Stomach (tissue), 4 donors: ENCODE measurements around the gene GALNT18.

Experiments
- EP300 ChIP-seq: sonication (generic); formaldehyde crosslinking; IDR thresholded peaks from one replicate; pipeline ENCODE4 v1.6.1; 2017; ENCODE audit warnings: antibody characterized with exemption
- POLR2A ChIP-seq, 4 donors: fragments of 450-650 bp; IDR thresholded peaks; one replicate each; pipeline ENCODE4 v1.6.1; 2016; ENCODE audit warnings: antibody characterized with exemption in 4 of 4, control low read depth in 2 of 4, mild to moderate bottlenecking in 1 of 4, moderate library complexity in 1 of 4
- POLR2AphosphoS5 ChIP-seq, 3 donors: sonication (generic); formaldehyde crosslinking; IDR thresholded peaks; one replicate each; pipeline ENCODE4 v1.6.1; 2016; ENCODE audit warnings: antibody characterized with exemption in 3 of 3
- TF ChIP-seq, protein P1 (sequence below), 7 experiments: fragments of 450-650 bp in 4 of 7; fragments of 200-600 bp in 3 of 7; sonication (generic) in 3 of 7; IDR thresholded peaks; one replicate each; pipeline ENCODE4 v1.5.1; 2016 to 2019; ENCODE audit warnings: antibody characterized with exemption in 7 of 7, control low read depth in 2 of 7, mild to moderate bottlenecking in 1 of 7

DNA sequence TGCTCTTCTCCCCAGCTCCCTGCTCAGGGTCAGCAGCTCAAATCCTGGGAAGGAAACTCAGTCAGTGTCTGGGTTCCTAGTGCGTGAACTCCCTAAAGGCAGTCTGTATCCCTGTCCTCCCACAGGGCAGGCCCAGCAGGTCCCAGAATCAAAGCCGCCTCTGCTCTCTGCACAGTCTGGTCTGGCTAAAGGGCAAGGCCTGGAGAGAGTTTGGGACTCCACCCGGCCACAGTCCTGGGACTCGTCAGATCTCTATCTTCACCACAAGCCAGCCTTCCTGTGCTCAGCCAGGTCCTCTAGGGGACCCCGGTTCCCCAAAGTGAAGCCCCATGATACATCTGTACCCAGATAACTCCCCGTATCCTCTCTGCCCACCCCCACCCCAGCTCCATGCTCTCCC, 212.6 kb downstream of the GALNT18 start:
- TF ChIP-seq, protein P1, sequence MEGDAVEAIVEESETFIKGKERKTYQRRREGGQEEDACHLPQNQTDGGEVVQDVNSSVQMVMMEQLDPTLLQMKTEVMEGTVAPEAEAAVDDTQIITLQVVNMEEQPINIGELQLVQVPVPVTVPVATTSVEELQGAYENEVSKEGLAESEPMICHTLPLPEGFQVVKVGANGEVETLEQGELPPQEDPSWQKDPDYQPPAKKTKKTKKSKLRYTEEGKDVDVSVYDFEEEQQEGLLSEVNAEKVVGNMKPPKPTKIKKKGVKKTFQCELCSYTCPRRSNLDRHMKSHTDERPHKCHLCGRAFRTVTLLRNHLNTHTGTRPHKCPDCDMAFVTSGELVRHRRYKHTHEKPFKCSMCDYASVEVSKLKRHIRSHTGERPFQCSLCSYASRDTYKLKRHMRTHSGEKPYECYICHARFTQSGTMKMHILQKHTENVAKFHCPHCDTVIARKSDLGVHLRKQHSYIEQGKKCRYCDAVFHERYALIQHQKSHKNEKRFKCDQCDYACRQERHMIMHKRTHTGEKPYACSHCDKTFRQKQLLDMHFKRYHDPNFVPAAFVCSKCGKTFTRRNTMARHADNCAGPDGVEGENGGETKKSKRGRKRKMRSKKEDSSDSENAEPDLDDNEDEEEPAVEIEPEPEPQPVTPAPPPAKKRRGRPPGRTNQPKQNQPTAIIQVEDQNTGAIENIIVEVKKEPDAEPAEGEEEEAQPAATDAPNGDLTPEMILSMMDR (IDR thresholded peaks at IDR 0.05) = no peak
- TF ChIP-seq POLR2A (IDR thresholded peaks at IDR 0.05) = no peak
- no peak for TF ChIP-seq POLR2AphosphoS5 (IDR thresholded peaks at IDR 0.05)
- TF ChIP-seq EP300 = no peak
